Calu3 (cell line): ENCODE data around the gene LRRC51. TPM values are rescaled to one million over a fixed set of nuclear protein-coding genes. Genes with fewer than 3 reads are reported as not detected.

Experiments used
- BruUV-seq: library from RNA; stranded (reverse); fragments of 400-500 nt; replicated peaks from 2 replicates; lab custom pipeline; 2021; lab: Mats Ljungman, UMichigan
- CTCF ChIA-PET: fragments of 300-600 bp; sonication (Branson Sonifier 250); formaldehyde crosslinking; loops from one replicate; lab custom pipeline; 2022; ENCODE audit warnings: antibody characterized with exemption; lab: Charles Lee
- DNase-seq: peaks from one replicate; pipeline ENCODE4 v3.0.0; 2022
- H3K27ac Mint-ChIP-seq: one replicate; pipeline ENCODE4 v1.8.0; 2022; ENCODE audit warnings: mixed read lengths; ENCODE audit not compliant: unreplicated experiment
- H3K27me3 Mint-ChIP-seq: one replicate; pipeline ENCODE4 v1.8.0; 2022; ENCODE audit warnings: mixed read lengths; ENCODE audit not compliant: unreplicated experiment
- H3K36me3 Mint-ChIP-seq: one replicate; pipeline ENCODE4 v1.8.0; 2022; ENCODE audit warnings: mild to moderate bottlenecking, moderate library complexity, mixed read lengths; ENCODE audit not compliant: insufficient read depth, unreplicated experiment
- H3K4me1 Mint-ChIP-seq: one replicate; pipeline ENCODE4 v1.8.0; 2022; ENCODE audit warnings: mild to moderate bottlenecking, low read depth, mixed read lengths; ENCODE audit not compliant: unreplicated experiment
- H3K4me3 Mint-ChIP-seq: one replicate; pipeline ENCODE4 v1.8.0; 2022; ENCODE audit warnings: mild to moderate bottlenecking, low read depth, moderate library complexity, mixed read lengths; ENCODE audit not compliant: unreplicated experiment
- H3K9me3 Mint-ChIP-seq: one replicate; pipeline ENCODE4 v1.8.0; 2022; ENCODE audit warnings: low read depth, mixed read lengths; ENCODE audit not compliant: unreplicated experiment
- CTCF ChIP-seq: fragments of 200-600 bp; IDR thresholded peaks from one replicate; pipeline ENCODE4 v1.8.0; 2022; ENCODE audit warnings: antibody characterized with exemption; ENCODE audit not compliant: unreplicated experiment
- intact Hi-C: fragments of 100-400 bp; cut with micrococcal nuclease; formaldehyde crosslinking; loops from one replicate; pipeline ENCODE4 v1.10.0; 2022; ENCODE audit not compliant: unreplicated experiment
- total RNA-seq: library from RNA; stranded (reverse); gene quantifications from 2 replicates; pipeline ENCODE4 v1.2.3, GENCODE V29; 2022

Gene LRRC51
- total RNA-seq, 1 experiment from 2014 or later = 8.5 TPM

- BruUV-seq = TSS peak; percentile 65
- peak overlapping the region; percentile 71 for H3K27ac Mint-ChIP-seq
Measured at GRCh38 chr11:72102162-72102561, 21.5 kb downstream of the LRRC51 start.

GRCh38 chr11:72102631-72102945 lies 21.9 kb downstream of the LRRC51 start:
- no TSS peak for BruUV-seq
- Mint-ChIP-seq H3K4me1 (peaks cover 20% of the 10 kb centered on the region), H3K36me3 (peaks cover 36% of the 10 kb centered on the region), H3K27ac (peak overlapping the region; percentile 71), H3K27me3 (no peaks in the 10 kb centered on the region), H3K9me3 (no peaks in the 10 kb centered on the region), H3K4me3 (peak overlapping the region; percentile 75)
- no peak for TF ChIP-seq CTCF
- DNase-seq = no peak
- CTCF ChIA-PET = interaction anchor here (0.9 to 1.1 kb wide), 3 partner anchors 9 to 175 kb away, joined by 3 read pairs; no protein-coding TSS in a partner anchor
- intact Hi-C loops = no loop called here

More at GRCh38 chr11:72102162-72102561, 21.5 kb downstream of the LRRC51 start:
- CTCF ChIA-PET = interaction anchor here (0.9 to 1.1 kb wide), 3 partner anchors 9 to 174 kb away, joined by 3 read pairs; no protein-coding TSS in a partner anchor
- H3K27me3 Mint-ChIP-seq = no peaks in the 10 kb centered on the region
- no peak for TF ChIP-seq CTCF
- peak overlapping the region; percentile 75 for H3K4me3 Mint-ChIP-seq
- intact Hi-C loops = no loop called here
- H3K4me1 Mint-ChIP-seq = peaks cover 20% of the 10 kb centered on the region
- peaks cover 36% of the 10 kb centered on the region for H3K36me3 Mint-ChIP-seq
- no peak for DNase-seq
- no peaks in the 10 kb centered on the region for H3K9me3 Mint-ChIP-seq

GRCh38 chr11:72102946-72103753 lies 22.5 kb downstream of the LRRC51 start, which contains the start of gene LAMTOR1:
Gene LAMTOR1, minus strand, starts transcription at chr11:72103297. Its CDS starts 73 bp downstream, at chr11:72103224.
- Mint-ChIP-seq H3K36me3 (peaks cover 36% of the 10 kb centered on the region), H3K9me3 (no peaks in the 10 kb centered on the region), H3K27me3 (no peaks in the 10 kb centered on the region), H3K4me1 (peaks cover 20% of the 10 kb centered on the region), H3K27ac (peak within 1 kb of the TSS; percentile 71), H3K4me3 (peak within 1 kb of the TSS; percentile 75)
- TF ChIP-seq CTCF = no peak
- intact Hi-C loops = no loop called here
- CTCF ChIA-PET = no interaction called here
- BruUV-seq = no TSS peak
- DNase-seq = peak; percentile 98

- no peak for TF ChIP-seq CTCF
- Mint-ChIP-seq H3K36me3 (peaks cover 36% of the 10 kb centered on the region), H3K4me1 (peaks cover 20% of the 10 kb centered on the region), H3K27ac (peak overlapping the region; percentile 71), H3K4me3 (peak overlapping the region; percentile 75), H3K9me3 (no peaks in the 10 kb centered on the region), H3K27me3 (no peaks in the 10 kb centered on the region)
- intact Hi-C loops = no loop called here
- no peak for DNase-seq
- CTCF ChIA-PET = no interaction called here
- BruUV-seq = TSS peak; percentile 72
Measured at GRCh38 chr11:72103754-72104167, 23.1 kb downstream of the LRRC51 start.
